CD14-positive monocyte (primary cell): ENCODE measurements around the gene KLHL3. TPM values are rescaled to one million over a fixed set of nuclear protein-coding genes. Genes with fewer than 3 reads are reported as not detected.
A peak's percentile ranks its signal among the peaks of the same experiment; 100 is the strongest.

ENCODE experiments used
- DNase-seq, 3 donors: peaks; one replicate each; pipeline ENCODE4 v3.0.0-alpha.2; 2011 to 2022
- H2AFZ ChIP-seq: 2 replicates; pipeline ENCODE4 v1.6.0; 2012; ENCODE audit warnings: mild to moderate bottlenecking, low read depth, low read length, inconsistent platforms; ENCODE audit not compliant: insufficient read depth, poor library complexity, severe bottlenecking
- H3K27ac ChIP-seq, 2 donors: 1 replicate in 1 of 2; 2 replicates in 1 of 2; pipeline ENCODE4 v1.5.1; 2012 to 2013; ENCODE audit warnings: low read length in 2 of 2, control low read depth in 1 of 2, inconsistent platforms in 1 of 2, low read depth in 1 of 2, mild to moderate bottlenecking in 1 of 2
- H3K27me3 ChIP-seq, 2 donors: one replicate each; pipeline versions ENCODE4 v1.6.0 to v1.6.1; 2011 to 2013; ENCODE audit warnings: low read length in 2 of 2; ENCODE audit not compliant: control insufficient read depth in 2 of 2, insufficient read depth in 2 of 2
- H3K36me3 ChIP-seq, 2 donors: replicated peaks in 1 of 2; 1 replicate in 1 of 2; 2 replicates in 1 of 2; pipeline versions ENCODE4 v1.5.1 to v1.6.1; 2012 to 2013; ENCODE audit warnings: low read length in 2 of 2, control low read depth in 1 of 2, inconsistent platforms in 1 of 2, mild to moderate bottlenecking in 1 of 2; ENCODE audit not compliant: insufficient read depth in 2 of 2, control insufficient read depth in 1 of 2
- H3K4me1 ChIP-seq, 2 donors: 1 replicate in 1 of 2; 2 replicates in 1 of 2; pipeline versions ENCODE4 v1.5.1 to v1.6.1; 2012 to 2013; ENCODE audit warnings: low read length in 2 of 2, control low read depth in 1 of 2, inconsistent platforms in 1 of 2, mild to moderate bottlenecking in 1 of 2, moderate library complexity in 1 of 2; ENCODE audit not compliant: insufficient read depth in 2 of 2, control insufficient read depth in 1 of 2
- H3K4me2 ChIP-seq: replicated peaks from 2 replicates; pipeline ENCODE3; 2012; ENCODE audit warnings: low read length, moderate library complexity, mild to moderate bottlenecking; ENCODE audit not compliant: poor library complexity, severe bottlenecking; ENCODE audit errors: extremely low read depth
- H3K4me3 ChIP-seq, 3 experiments: fragments of 200-600 bp in 1 of 3; sonication (generic) in 1 of 3; replicated peaks in 1 of 3; 1 replicate in 2 of 3; 2 replicates in 1 of 3; pipeline ENCODE4 v1.5.1; 2011 to 2013; ENCODE audit warnings: low read length in 3 of 3, mild to moderate bottlenecking in 3 of 3, control low read depth in 2 of 3, low read depth in 2 of 3, inconsistent platforms in 1 of 3, moderate library complexity in 1 of 3
- H3K79me2 ChIP-seq: 2 replicates; pipeline ENCODE4 v1.6.0; 2012; ENCODE audit warnings: mild to moderate bottlenecking, control low read depth, inconsistent platforms, low read length, moderate library complexity; ENCODE audit not compliant: insufficient read depth
- H3K9ac ChIP-seq: 2 replicates; pipeline ENCODE4 v1.6.0; 2017; ENCODE audit warnings: low read length, mild to moderate bottlenecking; ENCODE audit not compliant: insufficient read depth, poor library complexity, severe bottlenecking
- H3K9me3 ChIP-seq, 2 donors: replicated peaks in 1 of 2; 1 replicate in 1 of 2; 2 replicates in 1 of 2; pipeline versions ENCODE4 v1.5.1 to v1.6.1; 2012 to 2013; ENCODE audit warnings: low read length in 2 of 2, control low read depth in 1 of 2; ENCODE audit not compliant: control insufficient read depth in 1 of 2, insufficient read depth in 1 of 2
- H4K20me1 ChIP-seq: 2 replicates; pipeline ENCODE4 v1.6.0; 2012; ENCODE audit warnings: mild to moderate bottlenecking, low read length, control low read depth, moderate library complexity; ENCODE audit not compliant: insufficient read depth
- H3K27ac Mint-ChIP-seq, 7 donors: one replicate each; pipeline ENCODE4 v1.8.0; 2020; ENCODE audit warnings: mild to moderate bottlenecking in 7 of 7, mixed read lengths in 7 of 7, moderate library complexity in 6 of 7, inconsistent platforms in 2 of 7
- H3K27me3 Mint-ChIP-seq, 3 donors: one replicate each; pipeline ENCODE4 v1.8.0; 2021 to 2022; ENCODE audit warnings: low read depth in 3 of 3, mild to moderate bottlenecking in 3 of 3, mixed read lengths in 3 of 3, moderate library complexity in 3 of 3, inconsistent platforms in 1 of 3
- H3K36me3 Mint-ChIP-seq, 2 donors: one replicate each; pipeline ENCODE4 v1.8.0; 2020; ENCODE audit warnings: mixed read lengths in 2 of 2, inconsistent platforms in 1 of 2, mild to moderate bottlenecking in 1 of 2
- H3K4me1 Mint-ChIP-seq: one replicate; pipeline ENCODE4 v1.8.0; 2020; ENCODE audit warnings: mild to moderate bottlenecking, mixed read lengths
- H3K4me3 Mint-ChIP-seq, 2 donors: one replicate each; pipeline ENCODE4 v1.8.0; 2020; ENCODE audit warnings: mild to moderate bottlenecking in 2 of 2, mixed read lengths in 2 of 2, moderate library complexity in 1 of 2
- H3K9me3 Mint-ChIP-seq, 7 donors: one replicate each; pipeline ENCODE4 v1.8.0; 2020 to 2022; ENCODE audit warnings: mixed read lengths in 7 of 7, mild to moderate bottlenecking in 6 of 7, moderate library complexity in 6 of 7, inconsistent platforms in 2 of 7
- CTCF ChIP-seq: fragments of 200-600 bp; IDR thresholded peaks from one replicate; pipeline ENCODE4 v1.8.0; 2022; ENCODE audit warnings: antibody characterized with exemption, mild to moderate bottlenecking
- WGBS: methylation state at CpG from one replicate; pipeline ENCODE4 v1.1.5; 2013; ENCODE audit warnings: missing lambda C conversion rate; ENCODE audit not compliant: insufficient coverage; 5-methylcytosine and 5-hydroxymethylcytosine counted together
- intact Hi-C, 2 donors: fragments of 100-400 bp; cut with micrococcal nuclease; formaldehyde crosslinking; loops; one replicate each; pipeline versions ENCODE4 v1.15.0 to v1.15.1; 2023
- polyA plus RNA-seq, 3 donors: library from polyadenylated mRNA; depleted of rRNA in 1 of 3; unstranded in 2 of 3; stranded (reverse) in 1 of 3; fragments of 300-500 nt in 2 of 3; fragments of >200 nt in 1 of 3; fragmentation: Illumina TruSeq in 2 of 3; gene quantifications; 1 replicate in 2 of 3; 2 replicates in 1 of 3; pipeline ENCODE4 v1.2.3, GENCODE V29; 2012 to 2021

Gene KLHL3
- polyA plus RNA-seq, 3 donors, result 0.71 TPM; not detected in 2

GRCh38 chr5:137596941-137597340, 138.9 kb downstream of the KLHL3 start:
- DNase-seq, result no peak
- intact Hi-C loops, result no loop called here
- H3K27ac Mint-ChIP-seq, result no peak overlapping the region
- Histone ChIP-seq H3K27ac (no peak overlapping the region), H3K4me1 (no peaks in the 10 kb centered on the region), H4K20me1 (no peaks in the 10 kb centered on the region), H3K27me3 (peaks cover 26 to 55% of the 10 kb centered on the region in 2 donors), H2AFZ (no peak overlapping the region), H3K9ac (no peak overlapping the region), H3K4me3 (no peak overlapping the region), H3K9me3 (no peaks in the 10 kb centered on the region), H3K36me3 (no peaks in the 10 kb centered on the region), H3K4me2 (no peak overlapping the region), H3K79me2 (no peaks in the 10 kb centered on the region)
- no peaks in the 10 kb centered on the region for H3K36me3 Mint-ChIP-seq
- peak overlapping the region in 1 of 2 donors; percentile 5 for H3K4me3 Mint-ChIP-seq
- no CpG with 5 or more reads among the region's 3 CpGs for WGBS
- H3K9me3 Mint-ChIP-seq, result peaks cover 0 to 6% (median 2%) of the 10 kb centered on the region in 7 donors
- H3K4me1 Mint-ChIP-seq, result no peaks in the 10 kb centered on the region
- peaks cover 31 to 53% (median 47%) of the 10 kb centered on the region in 3 donors for H3K27me3 Mint-ChIP-seq
- TF ChIP-seq CTCF, result no peak

GRCh38 chr5:137595396-137596079, 140.4 kb downstream of the KLHL3 start:
- no peak overlapping the region for H3K9ac ChIP-seq
- Mint-ChIP-seq H3K9me3 (peaks cover 2 to 8% (median 5%) of the 10 kb centered on the region in 7 donors), H3K27ac (no peak overlapping the region), H3K27me3 (peaks cover 31 to 50% (median 49%) of the 10 kb centered on the region in 3 donors), H3K4me1 (no peaks in the 10 kb centered on the region), H3K36me3 (no peaks in the 10 kb centered on the region), H3K4me3 (no peak overlapping the region)
- H3K4me2 ChIP-seq, result no peak overlapping the region
- TF ChIP-seq CTCF, result no peak
- no peak overlapping the region for H3K27ac ChIP-seq
- no peaks in the 10 kb centered on the region for H3K36me3 ChIP-seq
- no peaks in the 10 kb centered on the region for H3K4me1 ChIP-seq
- DNase-seq, result no peak
- no peaks in the 10 kb centered on the region for H3K9me3 ChIP-seq
- 86% methylated on average over 3 of the region's 4 CpGs for WGBS
- intact Hi-C loops, result no loop called here
- H4K20me1 ChIP-seq, result no peaks in the 10 kb centered on the region
- no peak overlapping the region for H2AFZ ChIP-seq
- no peak overlapping the region for H3K4me3 ChIP-seq
- H3K27me3 ChIP-seq, result peaks cover 26 to 56% of the 10 kb centered on the region in 2 donors
- H3K79me2 ChIP-seq, result no peaks in the 10 kb centered on the region
